SK-N-SH treated with all-trans-retinoic acid at 6 μM for 48 hours (cell line): Measurements from ENCODE around the gene NTMT1.

Experiments used
- ARNTL ChIP-seq: fragments of 450-650 bp; formaldehyde crosslinking; IDR thresholded peaks from 2 replicates; pipeline ENCODE4 v1.5.0; 2020; ENCODE audit warnings: low read depth, mild to moderate bottlenecking, moderate library complexity, borderline replicate concordance
- BACH2 ChIP-seq: fragments of 250-450 bp; sonication (Bioruptor Pico); IDR thresholded peaks from 2 replicates; pipeline ENCODE4 v1.9.0; 2021; ENCODE audit warnings: mild to moderate bottlenecking, borderline replicate concordance
- CSDC2 ChIP-seq: fragments of 250-450 bp; sonication (Bioruptor Pico); IDR thresholded peaks from 2 replicates; pipeline ENCODE4 v1.5.0; 2020; ENCODE audit warnings: mild to moderate bottlenecking, moderate library complexity
- OSR1 ChIP-seq: fragments of 250-450 bp; sonication (Bioruptor Pico); IDR thresholded peaks from 2 replicates; pipeline ENCODE4 v1.8.0; 2022; ENCODE audit warnings: moderate library complexity, mild to moderate bottlenecking, inconsistent platforms
- PATZ1 ChIP-seq: fragments of 250-450 bp; sonication (Bioruptor Pico); IDR thresholded peaks from 2 replicates; pipeline ENCODE4 v1.8.0; 2020; ENCODE audit warnings: mild to moderate bottlenecking, moderate library complexity, borderline replicate concordance
- RARB ChIP-seq: fragments of 250-450 bp; sonication (Bioruptor Pico); IDR thresholded peaks from 2 replicates; pipeline ENCODE4 v1.8.0; 2021; ENCODE audit warnings: mild to moderate bottlenecking, moderate library complexity
- SNAI2 ChIP-seq: fragments of 250-450 bp; sonication (Bioruptor Pico); IDR thresholded peaks from 2 replicates; pipeline ENCODE4 v1.5.0; 2020; ENCODE audit warnings: mild to moderate bottlenecking, moderate library complexity
- ZC3H10 ChIP-seq: fragments of 250-450 bp; sonication (Bioruptor Pico); IDR thresholded peaks from 2 replicates; pipeline ENCODE4 v1.5.1; 2021; ENCODE audit warnings: mild to moderate bottlenecking, moderate library complexity
- ZFP3 ChIP-seq: fragments of 250-450 bp; sonication (Bioruptor Pico); IDR thresholded peaks from 2 replicates; pipeline ENCODE4 v1.5.0; 2020; ENCODE audit warnings: mild to moderate bottlenecking, moderate library complexity
- ZNF565 ChIP-seq: fragments of 450-650 bp; formaldehyde crosslinking; conservative IDR thresholded peaks from 2 replicates; pipeline ENCODE4 v1.5.0; 2020; ENCODE audit warnings: low read depth, mild to moderate bottlenecking, moderate library complexity
- TF ChIP-seq, protein P1 (sequence below): fragments of 250-450 bp; sonication (Bioruptor Pico); IDR thresholded peaks from 2 replicates; pipeline ENCODE4 v1.5.0; 2020; ENCODE audit warnings: mild to moderate bottlenecking, moderate library complexity
- TF ChIP-seq, protein P2 (sequence below): fragments of 250-450 bp; sonication (Bioruptor Pico); IDR thresholded peaks from 2 replicates; pipeline ENCODE4 v1.5.1; 2021; ENCODE audit warnings: mild to moderate bottlenecking, moderate library complexity

- TF ChIP-seq, protein P1, sequence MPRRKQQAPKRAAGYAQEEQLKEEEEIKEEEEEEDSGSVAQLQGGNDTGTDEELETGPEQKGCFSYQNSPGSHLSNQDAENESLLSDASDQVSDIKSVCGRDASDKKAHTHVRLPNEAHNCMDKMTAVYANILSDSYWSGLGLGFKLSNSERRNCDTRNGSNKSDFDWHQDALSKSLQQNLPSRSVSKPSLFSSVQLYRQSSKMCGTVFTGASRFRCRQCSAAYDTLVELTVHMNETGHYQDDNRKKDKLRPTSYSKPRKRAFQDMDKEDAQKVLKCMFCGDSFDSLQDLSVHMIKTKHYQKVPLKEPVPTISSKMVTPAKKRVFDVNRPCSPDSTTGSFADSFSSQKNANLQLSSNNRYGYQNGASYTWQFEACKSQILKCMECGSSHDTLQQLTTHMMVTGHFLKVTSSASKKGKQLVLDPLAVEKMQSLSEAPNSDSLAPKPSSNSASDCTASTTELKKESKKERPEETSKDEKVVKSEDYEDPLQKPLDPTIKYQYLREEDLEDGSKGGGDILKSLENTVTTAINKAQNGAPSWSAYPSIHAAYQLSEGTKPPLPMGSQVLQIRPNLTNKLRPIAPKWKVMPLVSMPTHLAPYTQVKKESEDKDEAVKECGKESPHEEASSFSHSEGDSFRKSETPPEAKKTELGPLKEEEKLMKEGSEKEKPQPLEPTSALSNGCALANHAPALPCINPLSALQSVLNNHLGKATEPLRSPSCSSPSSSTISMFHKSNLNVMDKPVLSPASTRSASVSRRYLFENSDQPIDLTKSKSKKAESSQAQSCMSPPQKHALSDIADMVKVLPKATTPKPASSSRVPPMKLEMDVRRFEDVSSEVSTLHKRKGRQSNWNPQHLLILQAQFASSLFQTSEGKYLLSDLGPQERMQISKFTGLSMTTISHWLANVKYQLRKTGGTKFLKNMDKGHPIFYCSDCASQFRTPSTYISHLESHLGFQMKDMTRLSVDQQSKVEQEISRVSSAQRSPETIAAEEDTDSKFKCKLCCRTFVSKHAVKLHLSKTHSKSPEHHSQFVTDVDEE, result no peak
- TF ChIP-seq OSR1 (CRISPR knock-in tag) (no peak), PATZ1 (no peak), ZNF565 (CRISPR knock-in tag) (no peak), ZC3H10 (CRISPR knock-in tag) (no peak), SNAI2 (CRISPR knock-in tag) (no peak), RARB (no peak), ARNTL (CRISPR knock-in tag) (no peak), CSDC2 (no peak), ZFP3 (no peak), BACH2 (no peak)
- TF ChIP-seq, protein P2, sequence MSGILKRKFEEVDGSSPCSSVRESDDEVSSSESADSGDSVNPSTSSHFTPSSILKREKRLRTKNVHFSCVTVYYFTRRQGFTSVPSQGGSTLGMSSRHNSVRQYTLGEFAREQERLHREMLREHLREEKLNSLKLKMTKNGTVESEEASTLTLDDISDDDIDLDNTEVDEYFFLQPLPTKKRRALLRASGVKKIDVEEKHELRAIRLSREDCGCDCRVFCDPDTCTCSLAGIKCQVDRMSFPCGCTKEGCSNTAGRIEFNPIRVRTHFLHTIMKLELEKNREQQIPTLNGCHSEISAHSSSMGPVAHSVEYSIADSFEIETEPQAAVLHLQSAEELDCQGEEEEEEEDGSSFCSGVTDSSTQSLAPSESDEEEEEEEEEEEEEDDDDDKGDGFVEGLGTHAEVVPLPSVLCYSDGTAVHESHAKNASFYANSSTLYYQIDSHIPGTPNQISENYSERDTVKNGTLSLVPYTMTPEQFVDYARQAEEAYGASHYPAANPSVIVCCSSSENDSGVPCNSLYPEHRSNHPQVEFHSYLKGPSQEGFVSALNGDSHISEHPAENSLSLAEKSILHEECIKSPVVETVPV, result no peak
Measured at GRCh38 chr9:129671065-129671464, 45.1 kb downstream of the NTMT1 start.
